Peyer's patch (tissue), 4 donors: ENCODE measurements around the gene ZNF213. TPM values are rescaled to one million over a fixed set of nuclear protein-coding genes. Genes with fewer than 3 reads are reported as not detected.
A peak's percentile ranks its signal among the peaks of the same experiment; 100 is the strongest.

Experiments used
- DNase-seq, 3 donors: peaks; one replicate each; pipeline ENCODE4 v3.0.0-alpha.2; 2017 to 2019
- H3K27ac ChIP-seq, 4 donors: fragments of 200-600 bp; sonication (generic); one replicate each; pipeline ENCODE4 v1.5.1; 2016 to 2019
- H3K27me3 ChIP-seq, 2 donors: fragments of 200-600 bp; sonication (generic); one replicate each; pipeline ENCODE4 v1.5.1; 2019
- H3K36me3 ChIP-seq, 3 donors: fragments of 200-600 bp; sonication (generic); one replicate each; pipeline ENCODE4 v1.5.1; 2016 to 2019
- H3K4me1 ChIP-seq, 4 donors: fragments of 200-600 bp; sonication (generic); one replicate each; pipeline ENCODE4 v1.5.1; 2016 to 2019
- H3K4me3 ChIP-seq, 4 donors: fragments of 200-600 bp; sonication (generic); 1 replicate in 3 of 4; 2 replicates in 1 of 4; pipeline ENCODE4 v1.5.1; 2016 to 2019; ENCODE audit warnings: mild to moderate bottlenecking in 1 of 4
- H3K9me3 ChIP-seq, 4 donors: fragments of 200-600 bp; sonication (generic); one replicate each; pipeline ENCODE4 v1.5.1; 2016 to 2019; ENCODE audit warnings: mild to moderate bottlenecking in 1 of 4
- POLR2A ChIP-seq, 2 donors: fragments of 450-650 bp; IDR thresholded peaks; one replicate each; pipeline ENCODE4 v1.5.1; 2017; ENCODE audit warnings: antibody characterized with exemption in 2 of 2, mild to moderate bottlenecking in 2 of 2, moderate library complexity in 2 of 2
- small RNA-seq, 2 donors: library from RNA; depleted of rRNA; stranded (forward); fragments of <200 nt; gene quantifications; one replicate each; pipeline ENCODE3, GENCODE V24; 2016
- total RNA-seq, 4 donors: library from RNA; depleted of rRNA; stranded (reverse); fragments of >200 nt; gene quantifications; one replicate each; pipeline ENCODE4 v1.1.0, GENCODE V29; 2016
- TF ChIP-seq, protein P1 (sequence below), 6 experiments: fragments of 450-650 bp in 4 of 6; fragments of 200-600 bp in 2 of 6; sonication (generic) in 1 of 6; IDR thresholded peaks; one replicate each; pipeline ENCODE4 v1.5.1; 2017 to 2019; ENCODE audit warnings: antibody characterized with exemption in 6 of 6, mild to moderate bottlenecking in 3 of 6, moderate library complexity in 1 of 6

The ZNF213 gene
- total RNA-seq, 4 donors from 2014 or later = 14.9 to 40.6 (median 18.4) TPM

DNA sequence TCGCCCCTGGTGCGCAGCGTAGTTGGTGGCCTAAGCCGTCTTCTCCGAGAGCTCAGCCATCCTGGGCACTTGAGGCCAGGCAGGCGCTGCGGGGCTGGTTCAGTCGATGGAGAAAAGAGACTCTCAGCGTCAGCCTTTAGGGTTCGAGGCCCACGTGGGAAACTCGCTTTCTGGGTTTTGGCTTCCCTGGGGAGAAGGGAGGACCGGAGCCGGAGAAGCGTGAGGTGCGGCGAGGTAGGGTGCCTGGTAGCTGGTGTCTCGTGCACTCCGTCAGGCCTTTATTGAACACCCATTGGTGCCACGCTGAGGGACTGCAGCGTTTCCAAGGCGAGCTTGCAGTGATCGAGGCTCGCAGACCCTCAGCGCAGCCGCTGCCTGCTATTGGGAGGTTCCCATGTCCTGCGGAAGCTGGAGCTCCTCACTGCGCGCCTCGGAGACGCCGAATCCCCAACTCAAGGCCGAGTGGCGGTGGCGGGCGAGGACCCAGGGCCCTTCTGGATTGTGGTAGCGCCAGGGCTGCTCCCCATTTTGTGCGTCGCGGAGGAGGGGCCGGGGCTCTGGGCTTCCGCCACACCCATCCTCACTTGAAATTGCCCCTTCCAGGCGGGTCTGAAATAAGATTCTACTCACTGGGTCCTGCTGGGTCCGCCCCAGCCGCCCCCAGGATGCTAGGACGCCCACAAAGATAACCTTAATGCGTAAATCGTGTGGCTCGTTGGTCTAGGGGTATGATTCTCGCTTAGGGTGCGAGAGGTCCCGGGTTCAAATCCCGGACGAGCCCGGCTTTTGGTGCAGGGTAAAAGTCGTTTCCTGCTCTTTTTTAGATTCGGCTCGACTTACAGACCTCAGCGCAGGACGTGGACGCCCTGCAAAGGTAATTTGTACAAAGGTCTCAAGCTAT lies 54.3 kb downstream of the ZNF213 start:
- Histone ChIP-seq H3K9me3 (no peaks in the 10 kb centered on the region), H3K27me3 (peaks cover 3 to 62% of the 10 kb centered on the region in 2 donors), H3K4me1 (peaks cover 4 to 20% (median 5%) of the 10 kb centered on the region in 4 donors), H3K4me3 (peak overlapping the region in 2 of 4 donors; percentile 19 to 21), H3K27ac (no peak overlapping the region), H3K36me3 (no peaks in the 10 kb centered on the region)
- DNase-seq = peak in 1 of 3 donors; percentile 24
- TF ChIP-seq POLR2A (IDR thresholded peaks at IDR 0.05) = no peak
- TF ChIP-seq, protein P1, sequence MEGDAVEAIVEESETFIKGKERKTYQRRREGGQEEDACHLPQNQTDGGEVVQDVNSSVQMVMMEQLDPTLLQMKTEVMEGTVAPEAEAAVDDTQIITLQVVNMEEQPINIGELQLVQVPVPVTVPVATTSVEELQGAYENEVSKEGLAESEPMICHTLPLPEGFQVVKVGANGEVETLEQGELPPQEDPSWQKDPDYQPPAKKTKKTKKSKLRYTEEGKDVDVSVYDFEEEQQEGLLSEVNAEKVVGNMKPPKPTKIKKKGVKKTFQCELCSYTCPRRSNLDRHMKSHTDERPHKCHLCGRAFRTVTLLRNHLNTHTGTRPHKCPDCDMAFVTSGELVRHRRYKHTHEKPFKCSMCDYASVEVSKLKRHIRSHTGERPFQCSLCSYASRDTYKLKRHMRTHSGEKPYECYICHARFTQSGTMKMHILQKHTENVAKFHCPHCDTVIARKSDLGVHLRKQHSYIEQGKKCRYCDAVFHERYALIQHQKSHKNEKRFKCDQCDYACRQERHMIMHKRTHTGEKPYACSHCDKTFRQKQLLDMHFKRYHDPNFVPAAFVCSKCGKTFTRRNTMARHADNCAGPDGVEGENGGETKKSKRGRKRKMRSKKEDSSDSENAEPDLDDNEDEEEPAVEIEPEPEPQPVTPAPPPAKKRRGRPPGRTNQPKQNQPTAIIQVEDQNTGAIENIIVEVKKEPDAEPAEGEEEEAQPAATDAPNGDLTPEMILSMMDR (IDR thresholded peaks at IDR 0.05) = no peak

DNA sequence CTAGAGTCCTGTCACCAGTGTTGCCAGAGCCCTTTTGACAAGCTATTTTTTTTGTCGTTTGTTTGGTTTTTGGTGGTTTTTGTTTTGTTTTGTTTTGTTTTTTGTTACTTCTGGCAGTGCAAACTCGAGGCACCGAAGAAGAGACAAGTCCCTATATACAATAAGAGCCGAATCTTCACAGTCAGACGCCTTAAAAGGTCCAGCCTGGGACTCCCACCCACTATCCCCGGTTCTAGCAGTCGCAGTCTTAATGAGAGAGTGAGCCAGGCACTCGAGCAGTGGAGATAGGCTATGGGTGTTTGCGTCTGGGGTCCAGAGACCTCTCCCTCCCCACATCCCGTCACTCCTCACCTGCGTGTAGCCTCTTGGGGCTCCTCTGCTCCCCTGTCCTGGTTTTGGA lies 55.0 kb downstream of the ZNF213 start:
- TF ChIP-seq, protein P1 (IDR thresholded peaks at IDR 0.05) = no peak
- TF ChIP-seq POLR2A (IDR thresholded peaks at IDR 0.05) = no peak
- peak in 1 of 3 donors; percentile 16 for DNase-seq

DNA sequence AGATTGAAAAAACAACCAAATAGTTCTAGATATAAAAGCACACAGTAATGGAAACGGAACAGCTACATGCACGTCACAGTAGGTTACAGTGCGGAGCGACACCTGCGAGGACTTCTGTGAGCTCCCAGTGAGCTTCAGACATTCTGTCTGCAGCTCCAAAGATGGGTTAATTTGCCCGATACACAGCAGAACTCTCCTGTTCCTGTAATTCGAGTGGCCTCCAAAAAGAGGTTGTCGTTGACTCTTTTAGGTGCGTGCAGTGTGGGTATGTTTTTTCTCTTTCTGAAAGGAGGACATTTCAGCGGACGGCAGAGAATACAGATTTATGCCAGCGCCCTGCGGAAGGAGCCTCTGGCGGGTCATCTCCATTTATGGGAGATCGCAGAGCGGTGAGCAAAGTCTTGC lies 56.1 kb downstream of the ZNF213 start:
- no peak for DNase-seq
- no peak for TF ChIP-seq POLR2A (IDR thresholded peaks at IDR 0.05)
- TF ChIP-seq, protein P1 (IDR thresholded peaks at IDR 0.05) = no peak
- Histone ChIP-seq H3K27me3 (peaks cover 3 to 55% of the 10 kb centered on the region in 2 donors), H3K4me1 (peaks cover 4 to 20% (median 5%) of the 10 kb centered on the region in 4 donors), H3K4me3 (no peak overlapping the region), H3K27ac (no peak overlapping the region), H3K36me3 (no peaks in the 10 kb centered on the region), H3K9me3 (no peaks in the 10 kb centered on the region)

More for the DNA sequence above, 55.0 kb downstream of the ZNF213 start:
- Histone ChIP-seq H3K36me3 (no peaks in the 10 kb centered on the region), H3K4me1 (peaks cover 4 to 20% (median 5%) of the 10 kb centered on the region in 4 donors), H3K9me3 (no peaks in the 10 kb centered on the region), H3K27ac (no peak overlapping the region), H3K4me3 (no peak overlapping the region), H3K27me3 (peaks cover 3 to 55% of the 10 kb centered on the region in 2 donors)

Small RNA genes within 50 kb of the gene (small RNA-seq; reads per million reads assigned to genes)
- 0 reads per million in 2 donors for gene RNU1-22P

Other genes starting within 250 kb of the ZNF213 start
- gene FLYWCH1, start 223.1 kb upstream of the ZNF213 start, total RNA-seq = 10 to 100 TPM; 30.1 to 67.4 (median 46.8) TPM
- 1 to 10 TPM in 1 of 4 donors, under 1 TPM in 1, not detected in 2; 0.40 to 1.6 TPM for gene KREMEN2, start 170.8 kb upstream of the ZNF213 start, total RNA-seq
- 10 to 100 TPM in 1 of 4 donors, 1 to 10 TPM in 3; 6.3 to 13.2 (median 9.2) TPM for gene PAQR4, start 165.7 kb upstream of the ZNF213 start, total RNA-seq
- gene PKMYT1, start 154.6 kb upstream of the ZNF213 start, total RNA-seq = 10 to 100 TPM in 1 of 4 donors, 1 to 10 TPM in 3; 4.3 to 23.9 (median 6.0) TPM
- gene CLDN9, start 122.1 kb upstream of the ZNF213 start, total RNA-seq = 1 to 10 TPM in 3 of 4 donors, under 1 TPM in 1; 0.76 to 2.5 (median 1.2) TPM
- not detected for gene CLDN6, start 116.8 kb upstream of the ZNF213 start, total RNA-seq
- 10 to 100 TPM in 3 of 4 donors, 1 to 10 TPM in 1; 4.1 to 56.4 (median 39.8) TPM for gene TNFRSF12A, start 114.7 kb upstream of the ZNF213 start, total RNA-seq
- gene HCFC1R1, start 111.1 kb upstream of the ZNF213 start, total RNA-seq = 10 to 100 TPM; 14.0 to 38.0 (median 34.1) TPM
- gene THOC6, start 111.0 kb upstream of the ZNF213 start, total RNA-seq = 10 to 100 TPM in 3 of 4 donors, 1 to 10 TPM in 1; 9.6 to 64.4 (median 27.1) TPM
- gene BICDL2, start 98.1 kb upstream of the ZNF213 start, total RNA-seq = 100 to 1,000 TPM in 2 of 4 donors, 10 to 100 TPM in 2; 44.6 to 126 (median 93.8) TPM
- gene MMP25, start 88.5 kb upstream of the ZNF213 start, total RNA-seq = 1 to 10 TPM in 3 of 4 donors, not detected in 1; 1.4 to 3.3 (median 2.4) TPM
- gene IL32, start 69.4 kb upstream of the ZNF213 start, total RNA-seq = 100 to 1,000 TPM in 3 of 4 donors, 10 to 100 TPM in 1; 93.3 to 676 (median 590) TPM
- gene ZSCAN10, start 35.7 kb upstream of the ZNF213 start, total RNA-seq = not detected
- 10 to 100 TPM in 3 of 4 donors, 1 to 10 TPM in 1; 5.0 to 24.6 (median 16.2) TPM for gene ZNF205, start 22.4 kb upstream of the ZNF213 start, total RNA-seq
- gene OR1F1, start 53.2 kb downstream of the ZNF213 start, total RNA-seq = not detected
- gene ZNF200, start 100.1 kb downstream of the ZNF213 start, total RNA-seq = 10 to 100 TPM in 2 of 4 donors, 1 to 10 TPM in 2; 8.6 to 13.0 (median 10.0) TPM
- gene MEFV, start 121.6 kb downstream of the ZNF213 start, total RNA-seq = 1 to 10 TPM; 1.2 to 6.6 (median 2.2) TPM
- 10 to 100 TPM; 19.0 to 35.8 (median 27.5) TPM for gene ZNF263, start 148.5 kb downstream of the ZNF213 start, total RNA-seq
- 10 to 100 TPM in 1 of 4 donors, 1 to 10 TPM in 3; 1.2 to 14.9 (median 2.9) TPM for gene TIGD7, start 170.4 kb downstream of the ZNF213 start, total RNA-seq
- 10 to 100 TPM; 19.3 to 56.9 (median 41.6) TPM for gene ZNF75A, start 170.5 kb downstream of the ZNF213 start, total RNA-seq
- gene OR2C1, start 220.9 kb downstream of the ZNF213 start, total RNA-seq = not detected